ENCODE results near the gene BACE1. TPM values are rescaled to one million over a fixed set of nuclear protein-coding genes. Genes with fewer than 3 reads are reported as not detected.
"Not testable (repeated sequence)": the region's sequence is repeated elsewhere in the genome, so short reads cannot be mapped to it uniquely, and the experiment has no call there.

BACE1 gene
- total and polyA plus RNA-seq, 10 donors = 2.1 to 31.7 (median 18.8) TPM

- TF ChIP-seq CTCF (IDR thresholded peaks at IDR 0.05 in 8 of 11, conservative IDR thresholded peaks at IDR 0.05 in 3 of 11) (no peak), POLR2AphosphoS5 (IDR thresholded peaks at IDR 0.05) (no peak), POLR2A (IDR thresholded peaks at IDR 0.05) (no peak)
- Histone ChIP-seq H3K36me3 (peaks cover 0 to 81% (median 57%) of the 10 kb centered on the region in 6 donors), H3K4me1 (peaks cover 0 to 3% (median 0%) of the 10 kb centered on the region in 6 donors), H3K9me3 (no peaks in the 10 kb centered on the region), H3K27me3 (replicated peaks in 1 of 7) (no peaks in the 10 kb centered on the region), H3K4me3 (no peak overlapping the region), H3K27ac (no peak overlapping the region)
- intact Hi-C loops (cut with DNase I; ENCODE audit: low total_unique reads) = no loop called here
- 86 to 97% (median 90%) methylated on average over 6 of the region's 6 CpGs for WGBS, 5 donors
- no peak for DNase-seq
These were observed 34.9 kb downstream of the BACE1 start for GRCh38 chr11:117281159-117281558.

GRCh38 chr11:117279711-117280376 lies 36.2 kb downstream of the BACE1 start:
- peak overlapping the region in 5 of 8 donors; percentile 5 to 66 (median 45) for H3K27ac ChIP-seq
- H3K4me1 ChIP-seq = peaks cover 0 to 3% (median 0%) of the 10 kb centered on the region in 6 donors
- H3K4me3 ChIP-seq = peak overlapping the region in 1 of 8 donors; percentile 8
- WGBS, 5 donors = 74 to 80% (median 78%) methylated on average over 4 of the region's 4 CpGs
- no peaks in the 10 kb centered on the region for H3K9me3 ChIP-seq
- H3K27me3 ChIP-seq (replicated peaks in 1 of 7) = no peaks in the 10 kb centered on the region
- peaks cover 0 to 80% (median 45%) of the 10 kb centered on the region in 6 donors for H3K36me3 ChIP-seq
- DNase-seq = no peak
- TF ChIP-seq CTCF (IDR thresholded peaks at IDR 0.05 in 8 of 11, conservative IDR thresholded peaks at IDR 0.05 in 3 of 11) (no peak), POLR2A (IDR thresholded peaks at IDR 0.05) (no peak), POLR2AphosphoS5 (IDR thresholded peaks at IDR 0.05) (no peak)
- intact Hi-C loops (cut with DNase I; ENCODE audit: low total_unique reads) = no loop called here

GRCh38 chr11:117278347-117278746 lies 37.7 kb downstream of the BACE1 start:
- no peaks in the 10 kb centered on the region for H3K27me3 ChIP-seq (replicated peaks in 1 of 7)
- 82 to 94% (median 85%) methylated on average over 2 of the region's 2 CpGs for WGBS, 5 donors
- H3K36me3 ChIP-seq = peaks cover 0 to 75% (median 31%) of the 10 kb centered on the region in 6 donors
- no peak for DNase-seq
- no peaks in the 10 kb centered on the region for H3K9me3 ChIP-seq
- H3K4me1 ChIP-seq = peaks cover 0 to 3% (median 0%) of the 10 kb centered on the region in 6 donors
- H3K27ac ChIP-seq = no peak overlapping the region
- TF ChIP-seq CTCF (IDR thresholded peaks at IDR 0.05 in 8 of 11, conservative IDR thresholded peaks at IDR 0.05 in 3 of 11) = no peak
- TF ChIP-seq POLR2A (IDR thresholded peaks at IDR 0.05) = no peak
- TF ChIP-seq POLR2AphosphoS5 (IDR thresholded peaks at IDR 0.05) = no peak
- intact Hi-C loops (cut with DNase I; ENCODE audit: low total_unique reads) = no loop called here
- H3K4me3 ChIP-seq = no peak overlapping the region

GRCh38 chr11:117273550-117274289 lies 42.3 kb downstream of the BACE1 start:
- DNase-seq = no peak
- H3K4me3 ChIP-seq = no peak overlapping the region
- no peaks in the 10 kb centered on the region for H3K4me1 ChIP-seq
- WGBS, 5 donors = 91 to 95% (median 92%) methylated on average over 9 of the region's 9 CpGs
- intact Hi-C loops (cut with DNase I; ENCODE audit: low total_unique reads) = no loop called here
- TF ChIP-seq POLR2AphosphoS5 (IDR thresholded peaks at IDR 0.05) = no peak
- no peak for TF ChIP-seq POLR2A (IDR thresholded peaks at IDR 0.05)
- TF ChIP-seq CTCF (IDR thresholded peaks at IDR 0.05 in 8 of 11, conservative IDR thresholded peaks at IDR 0.05 in 3 of 11) = no peak
- no peaks in the 10 kb centered on the region for H3K9me3 ChIP-seq
- no peak overlapping the region for H3K27ac ChIP-seq
- H3K36me3 ChIP-seq = peaks cover 0 to 64% (median 0%) of the 10 kb centered on the region in 6 donors
- H3K27me3 ChIP-seq (replicated peaks in 1 of 7) = no peaks in the 10 kb centered on the region

- peaks cover 0 to 70% (median 0%) of the 10 kb centered on the region in 6 donors for H3K36me3 ChIP-seq
- H3K4me1 ChIP-seq; H3K9me3 ChIP-seq; H3K27ac ChIP-seq; H3K27me3 ChIP-seq (replicated peaks in 1 of 7); H3K4me3 ChIP-seq; intact Hi-C loops (cut with DNase I; ENCODE audit: low total_unique reads); DNase-seq: not testable (repeated sequence)
- WGBS, 5 donors = 81 to 97% (median 89%) methylated on average over 5 of the region's 5 CpGs
These were observed 43.9 kb downstream of the BACE1 start for GRCh38 chr11:117272175-117272574.
